HFF-Myc (cell line): ENCODE results near the gene MCM9.

Experiments used
- DNase-seq: peaks from one replicate; pipeline ENCODE4 v3.0.0-alpha.2; 2011; ENCODE audit warnings: low read depth; ENCODE audit errors: extremely low read depth
- H3K4me3 ChIP-seq: replicated peaks from 2 replicates; pipeline ENCODE4 v1.5.1; 2011; ENCODE audit warnings: low read depth, mild to moderate bottlenecking, control low read depth, low read length
- TF ChIP-seq, protein P1 (sequence below): IDR thresholded peaks from 2 replicates; pipeline ENCODE4 v1.5.1; 2012; ENCODE audit warnings: mild to moderate bottlenecking, low read depth, low read length, control low read depth; ENCODE audit errors: missing control alignments

The MCM9 gene

GRCh38 chr6:118959903-118960302, 24.9 kb upstream of the MCM9 start:
- no peak for DNase-seq
- no peak overlapping the region for H3K4me3 ChIP-seq
- TF ChIP-seq, protein P1, sequence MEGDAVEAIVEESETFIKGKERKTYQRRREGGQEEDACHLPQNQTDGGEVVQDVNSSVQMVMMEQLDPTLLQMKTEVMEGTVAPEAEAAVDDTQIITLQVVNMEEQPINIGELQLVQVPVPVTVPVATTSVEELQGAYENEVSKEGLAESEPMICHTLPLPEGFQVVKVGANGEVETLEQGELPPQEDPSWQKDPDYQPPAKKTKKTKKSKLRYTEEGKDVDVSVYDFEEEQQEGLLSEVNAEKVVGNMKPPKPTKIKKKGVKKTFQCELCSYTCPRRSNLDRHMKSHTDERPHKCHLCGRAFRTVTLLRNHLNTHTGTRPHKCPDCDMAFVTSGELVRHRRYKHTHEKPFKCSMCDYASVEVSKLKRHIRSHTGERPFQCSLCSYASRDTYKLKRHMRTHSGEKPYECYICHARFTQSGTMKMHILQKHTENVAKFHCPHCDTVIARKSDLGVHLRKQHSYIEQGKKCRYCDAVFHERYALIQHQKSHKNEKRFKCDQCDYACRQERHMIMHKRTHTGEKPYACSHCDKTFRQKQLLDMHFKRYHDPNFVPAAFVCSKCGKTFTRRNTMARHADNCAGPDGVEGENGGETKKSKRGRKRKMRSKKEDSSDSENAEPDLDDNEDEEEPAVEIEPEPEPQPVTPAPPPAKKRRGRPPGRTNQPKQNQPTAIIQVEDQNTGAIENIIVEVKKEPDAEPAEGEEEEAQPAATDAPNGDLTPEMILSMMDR = no peak

GRCh38 chr6:118953391-118953790, 18.4 kb upstream of the MCM9 start:
- no peak for DNase-seq
- TF ChIP-seq, protein P1 = no peak

GRCh38 chr6:118952683-118953082, 17.7 kb upstream of the MCM9 start:
- no peak for DNase-seq
- TF ChIP-seq, protein P1 = no peak
- no peak overlapping the region for H3K4me3 ChIP-seq

More at GRCh38 chr6:118953391-118953790, 18.4 kb upstream of the MCM9 start:
- no peak overlapping the region for H3K4me3 ChIP-seq

DNA sequence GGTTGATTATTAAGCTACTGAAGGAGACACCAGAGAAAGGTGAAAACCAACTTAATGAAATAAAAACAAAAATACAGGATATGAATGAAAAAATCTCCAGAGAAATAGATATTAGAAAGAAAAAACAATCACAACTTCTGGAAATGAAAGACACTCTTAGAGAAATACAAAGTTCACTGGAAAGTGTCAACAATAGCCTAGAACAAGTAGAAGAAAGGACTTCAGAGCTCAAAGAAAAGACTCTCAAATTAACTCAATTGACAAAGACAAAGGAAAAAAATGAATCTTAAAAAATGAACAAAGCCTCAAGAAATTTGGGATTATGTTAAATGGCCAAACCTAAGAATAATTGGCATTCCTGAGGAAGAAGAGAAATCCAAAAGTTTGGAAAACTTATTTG, 10.3 kb upstream of the MCM9 start:
- no peak overlapping the region for H3K4me3 ChIP-seq
- TF ChIP-seq, protein P1 = no peak

GRCh38 chr6:118940770-118941169, 5.8 kb upstream of the MCM9 start:
- H3K4me3 ChIP-seq = no peak overlapping the region
- TF ChIP-seq, protein P1 = no peak
- DNase-seq = no peak

More for the DNA sequence above, 10.3 kb upstream of the MCM9 start:
- no peak for DNase-seq

DNA sequence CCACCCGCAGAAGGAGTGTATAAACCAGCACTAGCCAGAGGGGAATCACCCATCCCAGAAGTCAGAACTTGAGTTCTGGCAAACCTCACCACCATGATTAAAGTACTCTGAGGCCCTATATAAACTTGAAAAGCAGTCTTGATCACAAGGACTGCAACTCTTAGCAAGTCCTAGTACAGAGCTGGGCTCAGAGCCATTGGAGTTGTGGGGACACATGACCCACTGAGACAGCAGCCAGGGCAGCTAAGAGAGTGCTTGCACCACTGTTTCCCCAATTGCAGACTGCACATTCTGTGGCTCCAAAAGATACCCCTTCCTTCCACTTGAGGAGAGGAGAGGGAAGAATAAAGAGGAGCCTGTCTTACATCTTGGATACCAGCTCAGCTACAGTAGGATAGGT, 4.7 kb upstream of the MCM9 start:
- TF ChIP-seq, protein P1 = no peak
- no peak for DNase-seq
- H3K4me3 ChIP-seq = no peak overlapping the region
